Glomerular endothelial cell (primary cell): ENCODE measurements around the gene PPARG. TPM values are rescaled to one million over a fixed set of nuclear protein-coding genes. Genes with fewer than 3 reads are reported as not detected.
"Not testable (repeated sequence)": the region's sequence is repeated elsewhere in the genome, so short reads cannot be mapped to it uniquely, and the experiment has no call there.

Experiments
- DNase-seq: peaks from one replicate; pipeline ENCODE4 v3.0.0-alpha.2; 2011; ENCODE audit warnings: low read depth, low spot score; ENCODE audit errors: extremely low read depth
- total RNA-seq: library from RNA; depleted of rRNA; stranded (reverse); fragments of >200 nt; gene quantifications from 2 replicates; pipeline ENCODE4 v1.2.3, GENCODE V29; 2015

Gene PPARG
- total RNA-seq, 1 donor from 2014 or later: 8.5 TPM

DNA sequence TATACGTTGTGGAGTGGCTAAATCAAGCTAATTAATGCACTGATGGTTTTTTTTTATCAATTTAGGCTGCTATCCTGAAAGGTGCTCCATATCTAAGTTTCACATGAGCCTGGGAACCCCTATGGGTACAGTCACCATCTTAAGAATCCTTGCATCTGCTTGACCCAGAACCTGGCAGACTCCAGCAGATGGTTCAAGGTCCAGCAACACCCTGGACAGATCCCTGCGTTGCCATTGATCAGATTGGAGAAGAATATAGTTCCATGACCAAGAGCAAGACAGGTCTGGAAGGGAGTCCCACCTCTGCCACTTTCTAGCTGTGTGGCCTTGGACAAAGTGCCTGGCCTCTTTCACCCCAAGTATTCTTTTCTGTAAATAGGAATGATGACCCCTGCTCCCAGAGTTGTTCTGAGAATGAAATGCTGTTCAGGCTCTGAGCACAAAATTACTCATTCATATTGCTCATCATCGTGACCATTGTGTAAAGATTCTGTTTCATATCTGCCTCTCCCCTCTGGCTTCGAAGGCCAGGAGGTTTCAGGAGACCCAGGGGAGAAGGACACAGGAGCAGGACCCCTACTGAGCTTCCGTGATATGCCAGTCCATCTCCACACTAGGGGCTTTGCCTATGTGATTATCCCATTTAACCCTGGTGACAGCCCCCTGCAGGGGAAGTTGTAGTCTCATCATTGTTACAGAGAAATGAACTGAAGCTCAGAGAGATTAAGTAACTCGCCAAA lies 165.4 kb downstream of the PPARG start:
- DNase-seq: no peak

DNA sequence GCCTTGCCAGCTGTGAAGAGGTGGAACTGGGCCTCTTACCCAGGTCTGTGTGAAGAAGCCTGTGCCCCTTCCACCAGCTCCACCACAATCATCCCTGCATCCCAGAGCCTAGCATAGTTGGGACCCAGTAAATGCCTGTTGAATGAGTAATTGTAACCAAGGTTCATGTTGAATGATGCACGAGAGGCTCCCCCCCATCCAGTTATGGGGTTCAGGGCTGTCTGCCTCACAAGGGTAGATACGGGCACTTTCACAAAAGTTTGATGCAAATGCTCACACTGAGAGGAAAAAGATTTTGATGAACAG lies 165.9 kb downstream of the PPARG start:
- no peak for DNase-seq

DNA sequence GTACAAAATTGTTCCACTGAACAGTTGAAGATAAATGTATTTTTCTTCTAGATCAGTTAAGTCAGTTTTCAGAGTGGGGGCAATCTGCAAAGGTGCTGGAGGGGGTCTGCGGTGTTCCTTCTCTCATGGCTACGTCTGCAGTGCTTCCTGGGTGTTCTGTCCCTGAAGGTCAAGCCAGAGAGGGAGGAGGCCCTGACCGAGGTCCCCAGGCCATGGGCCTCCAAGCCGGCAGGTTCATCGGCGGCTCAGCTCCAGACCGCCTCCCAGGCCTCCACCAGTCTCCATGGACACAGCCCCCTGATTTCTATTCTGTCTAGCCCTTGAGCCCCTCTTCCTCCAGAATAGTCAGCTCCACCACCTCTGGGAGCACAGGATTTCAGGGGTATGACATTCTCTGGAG lies 166.9 kb downstream of the PPARG start:
- DNase-seq: no peak

DNA sequence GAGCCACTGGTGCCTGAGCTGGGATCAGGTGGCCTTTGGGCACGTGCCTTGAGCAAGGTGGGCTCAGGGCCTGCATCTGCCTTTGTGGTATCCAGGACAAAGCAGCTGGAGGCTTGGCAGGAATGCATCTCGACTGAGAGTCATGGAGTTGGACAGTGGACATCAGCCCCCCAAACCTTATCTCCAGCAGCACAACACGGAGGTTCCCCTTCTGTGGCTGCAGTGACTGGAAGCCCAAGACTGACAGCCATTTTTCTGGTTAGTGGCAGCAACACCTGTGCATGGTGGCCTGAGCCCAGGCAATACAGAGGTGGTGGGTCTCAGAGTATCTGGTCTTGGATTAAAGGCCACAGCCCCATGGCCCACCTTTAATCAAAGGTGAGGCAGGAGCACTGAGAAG lies 167.6 kb downstream of the PPARG start:
- no peak for DNase-seq

DNA sequence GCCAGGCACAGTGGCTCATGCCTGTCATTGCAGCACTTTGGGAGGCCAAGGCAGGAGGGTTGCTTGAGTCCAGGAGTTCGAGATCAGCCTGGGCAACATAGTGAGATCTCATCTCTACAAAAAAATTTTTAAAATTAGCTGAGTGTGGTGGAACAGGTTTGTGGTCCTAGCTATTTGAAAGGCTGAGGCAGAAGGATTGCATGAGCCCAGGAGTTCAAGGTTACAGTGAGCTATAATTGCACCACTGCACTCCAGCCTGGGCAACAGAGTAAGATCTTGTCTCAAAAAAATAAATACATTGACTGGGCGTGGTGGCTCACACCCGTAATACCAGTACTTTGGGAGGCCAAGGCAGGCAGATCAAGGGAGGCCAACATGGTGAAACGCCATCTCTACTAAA lies 168.5 kb downstream of the PPARG start:
- DNase-seq: not testable (repeated sequence)

DNA sequence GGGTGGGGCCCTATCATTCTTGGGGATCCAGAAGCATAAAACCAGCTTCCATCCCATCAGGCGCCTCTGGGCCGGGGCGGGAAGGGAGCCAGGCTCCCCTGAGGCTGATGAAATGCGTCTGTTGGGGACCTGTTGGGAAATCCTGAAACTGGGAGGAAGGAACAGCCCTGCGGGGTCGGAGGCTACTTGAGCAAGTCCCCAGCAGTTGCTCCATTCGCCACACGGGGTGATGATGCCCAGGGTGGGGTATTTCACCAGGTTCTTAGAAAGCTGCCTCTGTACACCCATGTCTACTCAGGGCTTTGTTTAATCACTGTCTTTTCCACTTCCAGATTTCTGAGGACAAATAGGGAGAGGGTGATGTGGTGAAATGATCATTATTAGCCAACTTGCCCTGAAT lies 170.0 kb downstream of the PPARG start:
- DNase-seq: no peak

DNA sequence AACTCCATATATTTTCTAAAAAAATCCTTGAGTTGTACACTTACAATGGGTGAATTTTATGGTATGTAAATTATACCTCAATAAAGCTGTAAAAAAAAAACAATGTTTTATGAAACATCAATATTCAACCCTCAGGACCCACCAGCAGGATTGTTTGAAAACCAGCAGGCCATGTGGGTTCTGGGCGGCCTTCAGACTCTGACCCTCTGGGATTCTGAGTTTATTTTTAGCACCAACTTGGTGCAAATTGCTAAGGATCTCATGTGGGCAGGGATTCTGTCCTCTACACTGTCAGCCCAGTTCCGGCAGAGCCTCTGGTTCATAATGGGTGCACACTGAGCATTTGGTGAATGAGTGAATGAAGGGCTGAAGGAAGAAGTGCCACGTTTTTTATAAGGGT lies 171.3 kb downstream of the PPARG start:
- DNase-seq: no peak

DNA sequence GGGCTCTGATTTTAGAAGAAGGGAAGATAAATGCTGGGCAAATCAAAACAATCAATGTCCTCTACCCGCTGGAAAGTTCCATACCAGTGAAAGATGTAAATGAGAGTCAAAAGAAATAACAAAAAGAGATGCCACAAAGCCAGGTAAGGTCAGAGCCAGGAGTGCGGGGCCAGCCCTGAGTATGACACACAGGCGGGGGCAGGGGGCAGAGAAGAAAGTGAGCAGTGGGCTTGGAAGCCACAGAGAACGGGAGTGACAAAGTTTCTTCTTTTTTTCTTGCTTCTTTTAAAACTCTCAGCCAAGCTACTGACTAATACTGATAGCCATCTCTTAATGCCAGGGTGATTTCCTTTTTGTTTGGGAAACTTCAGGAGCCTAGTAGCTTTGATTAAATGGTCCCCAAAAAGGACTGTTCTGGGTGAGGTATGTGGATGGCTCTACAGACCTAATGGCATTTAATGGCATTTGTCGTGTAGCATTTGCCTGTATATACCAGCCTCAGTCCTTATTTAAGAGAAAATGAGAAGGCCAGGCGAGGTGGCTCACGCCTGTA lies 172.3 kb downstream of the PPARG start:
- DNase-seq: no peak

DNA sequence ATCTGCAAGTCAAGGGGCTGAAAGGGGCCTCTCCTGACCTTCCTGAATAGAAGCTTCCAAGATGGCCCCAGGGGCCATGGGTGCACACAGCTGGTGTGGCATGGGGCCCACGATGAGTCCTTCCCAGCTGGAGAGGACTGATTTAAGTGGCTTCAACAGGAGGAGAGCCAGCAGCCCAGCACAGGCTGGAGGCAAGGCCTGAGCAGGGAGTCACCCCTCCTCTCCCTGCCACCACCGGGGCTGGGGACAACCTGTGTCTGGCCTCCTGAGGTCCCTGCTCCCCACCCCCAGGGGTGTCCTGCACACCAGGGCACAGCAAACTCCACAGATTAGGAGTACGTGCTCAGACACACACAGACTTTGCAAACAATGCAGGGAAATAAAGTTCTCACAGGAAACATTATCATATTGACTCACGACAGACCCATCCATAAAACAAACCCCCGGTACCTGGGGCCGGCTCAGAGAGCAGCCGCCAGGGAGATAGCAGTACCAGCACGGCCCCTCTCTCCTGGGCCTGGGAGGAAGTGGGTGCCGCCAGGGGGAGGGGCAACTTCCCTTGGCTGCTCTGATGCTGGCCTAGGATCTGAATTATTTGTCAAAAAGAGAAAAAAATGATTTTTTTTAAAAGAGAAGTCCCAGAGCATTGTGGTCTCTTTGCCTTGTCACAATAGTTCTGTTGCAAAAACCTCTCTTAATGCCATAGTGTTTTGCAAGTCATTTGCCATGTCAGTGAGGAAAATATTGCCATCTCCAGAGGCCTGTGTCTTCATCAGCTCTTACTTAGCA lies 173.5 kb downstream of the PPARG start:
- no peak for DNase-seq

DNA sequence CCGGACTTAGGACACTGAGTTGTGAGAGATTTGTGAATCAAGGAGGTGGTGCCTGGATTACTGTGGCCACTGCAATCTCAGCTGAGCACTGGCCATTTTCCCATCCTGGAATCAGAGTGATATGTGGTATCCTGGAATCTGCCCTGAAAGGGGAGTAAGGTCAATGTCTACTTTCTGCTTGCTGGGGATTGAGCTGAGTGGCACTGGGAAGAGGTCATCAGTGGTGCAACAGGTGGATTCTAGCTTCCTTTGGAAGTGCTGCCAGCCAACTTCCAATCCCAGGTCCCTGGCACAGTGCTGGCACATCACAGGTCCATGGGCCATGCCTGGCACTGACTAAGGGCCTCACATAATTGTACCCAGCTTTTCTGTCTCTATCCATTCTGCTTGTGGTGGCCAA lies 174.8 kb downstream of the PPARG start:
- no peak for DNase-seq

DNA sequence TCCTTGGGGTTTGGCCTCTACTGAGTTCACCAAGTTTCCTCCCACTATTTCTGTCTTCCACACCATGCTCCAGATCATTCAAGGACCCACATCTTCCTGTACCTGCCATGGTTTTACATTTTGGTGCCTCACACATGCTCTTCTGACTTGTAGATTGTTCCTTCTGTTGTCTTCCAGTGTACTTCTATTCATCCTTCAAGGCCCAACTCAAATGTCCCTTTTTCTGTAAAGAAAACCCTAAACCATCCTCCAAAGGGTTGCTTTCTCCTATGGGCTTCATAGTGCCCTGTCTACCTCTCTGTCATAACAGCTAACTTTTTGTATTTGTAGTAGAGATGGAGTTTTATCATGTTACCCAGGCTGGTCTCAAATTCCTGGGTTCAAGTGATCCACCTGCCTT lies 175.3 kb downstream of the PPARG start:
- DNase-seq: no peak

DNA sequence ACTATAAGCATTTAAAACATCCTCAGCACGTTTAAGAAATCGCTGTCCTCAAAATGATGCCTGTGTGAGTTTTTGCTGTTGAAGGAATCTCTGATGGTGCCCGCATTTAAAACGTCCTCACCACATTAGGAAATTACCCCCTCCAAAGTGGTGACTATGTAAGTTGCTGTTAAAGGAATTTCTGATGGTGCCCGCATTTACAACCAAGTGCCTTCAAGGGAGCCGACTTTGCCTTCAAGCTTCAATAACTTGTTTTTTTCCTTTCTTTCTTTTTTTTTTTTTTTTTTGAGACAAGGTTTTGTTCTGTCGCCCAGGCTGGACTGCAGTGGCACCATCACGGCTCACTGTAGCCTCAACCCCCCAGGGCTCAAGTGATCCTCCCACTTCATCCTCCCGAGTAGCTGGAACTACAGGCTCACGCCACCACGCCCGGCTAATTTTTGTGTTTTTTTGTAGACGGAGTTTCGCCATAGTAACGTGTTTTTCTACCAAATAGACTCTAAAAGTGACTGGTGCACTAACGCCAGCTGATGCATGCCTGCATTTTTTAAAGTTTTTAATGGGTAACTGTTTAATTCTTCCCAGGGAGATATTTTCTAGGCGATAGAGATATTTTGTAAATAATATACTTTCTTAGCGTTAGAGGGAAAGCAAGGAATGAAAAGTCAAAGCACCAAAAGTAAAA lies 176.4 kb downstream of the PPARG start:
- no peak for DNase-seq

DNA sequence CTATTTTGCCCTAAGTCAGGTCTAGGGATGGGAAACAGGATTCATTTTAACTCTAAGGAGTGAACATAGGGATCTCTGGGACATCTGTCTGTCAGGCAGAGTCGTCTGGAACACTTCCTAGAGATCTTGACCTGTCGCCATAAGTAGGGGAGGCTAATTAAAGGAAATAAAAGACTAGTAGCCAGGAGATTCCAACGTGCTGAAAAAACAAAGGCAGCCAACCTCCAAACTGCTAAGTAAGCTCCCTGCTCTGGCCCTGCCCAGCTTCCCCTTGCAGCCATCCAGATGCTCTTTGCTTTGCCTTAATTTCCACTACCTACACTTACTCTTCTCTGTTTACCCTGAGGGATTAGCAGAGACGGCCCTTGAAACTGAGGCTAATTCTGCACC lies 177.0 kb downstream of the PPARG start:
- no peak for DNase-seq

DNA sequence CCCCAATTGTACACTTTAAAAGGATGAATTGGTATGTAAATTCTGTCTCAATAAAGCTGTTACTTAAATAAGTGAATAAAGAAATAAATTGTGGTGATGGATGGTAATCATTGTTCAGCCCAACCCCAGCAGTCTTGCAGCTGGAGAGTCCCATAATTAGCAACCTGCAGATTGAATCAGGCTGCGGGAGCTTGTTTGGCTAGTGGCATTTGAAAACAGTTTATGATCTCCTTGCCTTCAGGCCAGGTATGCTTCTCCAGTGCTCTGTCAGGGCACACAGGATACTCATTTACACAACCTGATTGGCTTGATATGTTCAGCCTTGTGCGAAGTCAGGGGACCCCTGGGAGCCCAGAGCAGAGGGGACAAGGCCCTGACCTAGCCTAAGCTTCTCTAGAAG lies 178.9 kb downstream of the PPARG start:
- DNase-seq: no peak

DNA sequence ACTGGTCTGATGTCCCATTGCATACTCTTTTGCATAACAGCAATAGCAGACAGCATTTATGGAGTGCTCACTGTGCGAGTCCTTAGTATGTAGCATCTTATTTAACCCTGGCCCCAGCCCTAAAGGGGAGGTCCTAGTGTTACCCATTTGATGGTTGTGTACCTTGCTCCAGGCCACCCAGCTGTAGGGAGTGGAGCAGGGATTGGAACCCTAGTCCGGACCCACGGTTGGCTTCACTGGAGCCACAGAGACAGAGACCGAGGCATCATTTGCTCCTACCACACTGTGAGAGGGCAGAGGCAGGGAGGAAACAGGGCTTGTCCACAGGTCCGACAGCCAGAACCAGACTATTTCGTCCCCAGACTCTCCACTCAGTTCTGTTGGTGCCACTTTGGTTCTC lies 179.4 kb downstream of the PPARG start:
- no peak for DNase-seq

DNA sequence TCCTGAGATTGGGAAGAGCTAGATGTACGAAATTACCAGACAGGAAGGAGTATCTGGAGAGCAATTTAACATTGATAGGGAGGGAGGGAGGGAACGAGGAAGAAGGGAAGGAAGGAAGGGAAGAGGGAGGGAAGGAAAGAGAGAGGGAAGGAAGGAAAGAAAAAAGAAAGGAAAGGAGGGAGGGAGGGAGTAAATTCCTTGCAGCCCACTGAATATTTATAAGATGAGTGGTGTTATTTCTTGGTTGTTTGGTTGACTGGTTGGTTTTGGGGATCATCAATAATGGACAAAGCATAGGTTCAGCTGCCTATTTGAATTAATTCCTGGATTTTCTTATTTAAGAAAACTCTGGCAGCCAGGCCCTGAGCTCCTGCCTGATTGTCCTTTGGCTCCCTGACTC lies 179.9 kb downstream of the PPARG start:
- no peak for DNase-seq

DNA sequence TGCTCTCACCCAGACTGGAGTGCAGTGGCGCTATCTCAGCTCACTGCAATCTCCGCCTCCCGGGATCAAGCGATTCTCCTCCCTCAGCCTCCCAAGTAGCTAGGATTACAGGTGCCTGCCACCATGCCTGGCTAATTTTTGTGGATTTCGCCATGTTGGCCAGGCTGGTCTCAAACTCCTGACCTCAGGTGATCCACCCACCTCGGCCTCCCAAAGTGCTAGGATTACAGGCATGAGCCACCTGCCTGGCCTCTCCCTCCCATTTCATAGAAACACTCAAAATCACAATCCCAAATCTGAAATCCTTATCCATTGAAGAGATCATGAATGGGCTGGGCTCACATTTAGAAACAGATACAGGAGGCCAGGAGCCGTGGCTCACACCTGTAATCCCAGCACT lies 180.4 kb downstream of the PPARG start:
- not testable (repeated sequence) for DNase-seq

DNA sequence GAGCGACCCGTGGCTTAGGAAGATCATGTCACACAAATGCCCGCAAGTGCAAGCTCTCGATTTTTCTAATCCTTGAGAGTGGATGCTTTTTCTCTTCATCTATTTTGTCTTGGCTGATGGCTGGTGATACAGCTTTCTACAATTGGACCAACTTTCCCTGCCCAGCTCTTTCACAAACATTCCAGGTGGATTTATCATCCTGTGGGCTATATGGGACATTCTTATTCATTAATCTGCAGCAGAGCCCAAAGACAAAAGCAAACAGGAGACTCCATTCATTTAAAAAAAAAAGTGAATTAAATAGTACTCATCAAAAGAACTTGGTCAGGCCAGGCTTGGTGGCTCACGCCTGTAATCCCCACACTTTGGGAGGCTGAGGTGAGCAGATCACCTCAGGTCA lies 181.2 kb downstream of the PPARG start:
- no peak for DNase-seq

DNA sequence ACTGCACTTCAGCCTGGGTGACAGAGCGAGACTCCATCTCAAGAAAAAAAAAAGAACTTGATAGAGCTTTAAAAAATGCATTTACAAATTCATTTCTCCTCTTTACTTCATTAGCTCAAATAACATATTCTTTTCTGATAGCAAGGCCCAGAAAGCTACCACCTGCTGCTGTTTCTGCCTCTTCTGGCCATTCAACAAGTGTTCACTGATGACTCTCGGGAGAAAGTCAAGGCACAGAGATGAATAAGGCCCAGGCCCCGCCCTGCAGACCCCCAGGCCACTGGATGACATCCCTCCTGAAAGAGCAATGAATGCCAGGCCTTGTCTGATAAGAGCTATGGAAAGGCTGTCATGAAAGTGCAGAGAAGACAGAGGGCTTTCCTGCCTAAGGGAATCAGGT lies 181.8 kb downstream of the PPARG start:
- DNase-seq: no peak

DNA sequence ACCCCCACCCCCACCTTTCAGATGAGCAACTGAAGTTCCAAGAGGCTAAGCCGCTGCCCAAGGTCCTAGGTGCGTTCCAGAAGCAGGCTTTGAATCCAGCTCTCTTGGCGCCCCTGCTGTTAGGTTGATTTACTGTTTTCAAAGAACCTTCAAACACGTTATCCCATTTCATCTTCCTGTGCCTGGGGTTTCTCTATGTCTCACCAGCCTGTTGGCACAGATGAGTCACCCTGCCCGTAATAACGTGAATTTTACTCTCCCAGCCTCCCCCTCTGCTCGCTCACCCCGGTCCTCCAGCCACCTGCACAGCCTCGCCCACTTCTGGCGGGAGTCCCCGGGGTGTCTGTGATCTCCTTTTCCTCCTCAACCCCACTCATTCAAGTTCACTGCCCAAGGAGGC lies 182.4 kb downstream of the PPARG start:
- no peak for DNase-seq

DNA sequence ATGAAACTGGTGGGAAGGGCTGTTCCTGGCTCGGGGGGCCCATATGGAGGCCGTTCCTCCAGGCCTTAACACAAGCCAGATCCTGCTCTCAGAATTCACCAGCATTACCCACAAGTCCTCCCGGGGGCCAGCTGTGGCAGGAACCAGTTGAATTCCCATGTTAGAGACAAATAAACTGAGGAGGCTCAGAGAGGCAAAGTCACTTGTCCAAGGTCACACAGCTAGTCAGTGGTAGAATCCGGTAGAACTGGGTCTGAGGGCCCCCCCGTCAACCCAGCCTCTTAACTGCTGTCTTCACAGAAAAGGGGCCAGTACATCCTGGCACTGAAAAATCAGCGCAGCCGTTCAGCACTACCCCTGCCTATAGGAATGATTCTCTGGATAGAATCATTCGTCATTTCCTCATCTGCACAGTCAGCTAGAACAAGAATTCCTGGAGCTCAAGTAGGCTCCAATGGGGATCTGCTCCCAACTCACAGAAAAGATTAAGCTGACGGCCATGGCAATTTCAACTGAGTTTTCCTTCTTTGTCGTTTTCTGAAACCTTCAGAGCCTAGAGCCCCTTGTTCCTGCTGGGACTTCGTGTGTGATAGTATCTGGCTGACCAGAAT lies 183.2 kb downstream of the PPARG start:
- no peak for DNase-seq
